Smooth muscle cell (in vitro differentiated cells): ENCODE measurements around the gene SLC2A13. TPM values are rescaled to one million over a fixed set of nuclear protein-coding genes. Genes with fewer than 3 reads are reported as not detected.

Experiments used
- DNase-seq: peaks from one replicate; lab custom pipeline; 2025; ENCODE audit not compliant: unreplicated experiment; lab: John Stamatoyannopoulos, UW
- H2AFZ ChIP-seq: fragments of 200-600 bp; sonication (generic); 2 replicates; pipeline ENCODE4 v1.6.0; 2016; ENCODE audit warnings: antibody characterized with exemption, low read depth, mild to moderate bottlenecking
- H3F3A ChIP-seq: fragments of 200-600 bp; sonication (generic); 2 replicates; pipeline ENCODE4 v1.6.0; 2017; ENCODE audit warnings: antibody characterized with exemption, low read depth
- H3K27ac ChIP-seq: fragments of 200-600 bp; sonication (generic); 2 replicates; pipeline ENCODE4 v1.5.1; 2016; ENCODE audit warnings: low read depth, mild to moderate bottlenecking
- H3K27me3 ChIP-seq: fragments of 200-600 bp; sonication (generic); 2 replicates; pipeline ENCODE4 v1.6.1; 2016; ENCODE audit warnings: low read depth, mild to moderate bottlenecking
- H3K36me3 ChIP-seq: fragments of 200-600 bp; sonication (generic); 2 replicates; pipeline ENCODE4 v1.5.1; 2016; ENCODE audit warnings: low read depth
- H3K4me1 ChIP-seq: fragments of 200-600 bp; sonication (generic); 2 replicates; pipeline ENCODE4 v1.5.1; 2016; ENCODE audit warnings: low read depth
- H3K4me2 ChIP-seq: fragments of 200-600 bp; sonication (generic); 2 replicates; pipeline ENCODE4 v1.6.0; 2016; ENCODE audit warnings: mild to moderate bottlenecking
- H3K4me3 ChIP-seq: fragments of 200-600 bp; sonication (generic); 2 replicates; pipeline ENCODE4 v1.5.1; 2016; ENCODE audit warnings: mild to moderate bottlenecking
- H3K79me2 ChIP-seq: fragments of 200-600 bp; sonication (generic); 2 replicates; pipeline ENCODE4 v1.6.0; 2016; ENCODE audit warnings: low read depth, mild to moderate bottlenecking
- H3K9ac ChIP-seq: fragments of 200-600 bp; sonication (generic); 2 replicates; pipeline ENCODE4 v1.6.0; 2016; ENCODE audit warnings: low read depth
- H3K9me3 ChIP-seq: fragments of 200-600 bp; sonication (generic); replicated peaks from 2 replicates; pipeline ENCODE4 v1.5.1; 2016; ENCODE audit warnings: low read depth
- H4K20me1 ChIP-seq: fragments of 200-600 bp; sonication (generic); 2 replicates; pipeline ENCODE4 v1.6.0; 2016; ENCODE audit warnings: low read depth
- CTCF ChIP-seq: fragments of 200-600 bp; sonication (generic); IDR thresholded peaks from 2 replicates; pipeline ENCODE4 v1.5.1; 2017; ENCODE audit warnings: borderline replicate concordance, mild to moderate bottlenecking, antibody characterized with exemption; ENCODE audit not compliant: insufficient read depth, poor library complexity, severe bottlenecking
- WGBS: methylation state at CpG from one replicate; pipeline ENCODE4 v1.1.7; 2016; ENCODE audit warnings: low lambda C conversion rate; 5-methylcytosine and 5-hydroxymethylcytosine counted together
- polyA plus RNA-seq: library from polyadenylated mRNA; unstranded; fragments of >200 nt; fragmentation: Nextera tagmentation; extraction: Ambion mirVana; gene quantifications from 2 replicates; pipeline ENCODE4 v1.2.1, GENCODE V29; 2016
- total RNA-seq: library from RNA; depleted of rRNA; stranded (reverse); fragments of >200 nt; gene quantifications from 2 replicates; pipeline ENCODE4 v1.2.3, GENCODE V29; 2014

Gene SLC2A13
- total and polyA plus RNA-seq, 2 experiments from 2014 or later: 9.6 to 27.4 TPM

DNA sequence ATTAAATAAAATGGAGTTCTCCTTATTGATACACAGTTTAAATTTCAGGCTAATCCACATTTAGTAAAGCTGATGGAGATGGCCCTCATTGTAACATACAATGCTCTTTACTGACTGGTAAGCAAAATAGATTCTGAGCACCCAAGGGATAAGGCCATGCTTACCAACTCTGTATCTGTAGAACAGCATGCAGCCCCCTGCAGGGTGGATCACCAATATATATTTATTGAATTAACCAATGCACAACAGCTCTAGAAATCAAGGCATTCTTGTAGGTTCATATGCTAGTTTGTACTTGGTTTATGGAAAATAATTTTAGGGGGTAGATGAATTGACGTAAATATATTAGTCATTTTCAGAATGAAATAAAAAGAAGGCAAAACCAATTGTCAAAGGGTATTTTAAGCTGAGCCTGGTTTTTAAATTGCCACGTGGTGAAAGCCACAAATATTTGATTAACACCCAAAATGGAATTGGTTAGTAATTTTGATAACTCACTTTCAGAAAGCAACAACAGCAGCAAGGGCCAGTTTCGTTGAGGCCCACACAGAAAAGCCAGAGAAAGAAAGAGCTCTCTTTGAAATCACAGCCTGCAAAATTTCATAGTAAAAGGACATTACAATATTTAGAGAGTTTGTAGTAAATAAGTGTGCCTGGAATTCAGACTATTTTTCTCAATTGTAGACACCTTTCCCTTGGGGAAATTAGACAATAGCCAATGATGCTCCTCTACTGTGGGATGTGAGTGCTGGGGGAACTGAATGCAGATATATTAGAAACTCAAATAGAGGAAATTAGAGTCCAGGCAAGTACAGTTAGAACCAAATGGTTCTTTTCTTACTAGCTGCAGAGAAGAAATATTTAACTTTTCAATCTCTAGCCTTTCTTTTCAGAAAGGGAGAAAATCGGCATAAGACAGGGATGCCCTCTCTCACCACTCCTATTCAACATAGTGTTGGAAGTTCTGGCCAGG lies 270.1 kb downstream of the SLC2A13 start:
- Histone ChIP-seq H3K27me3 (no peaks in the 10 kb centered on the region), H3K9me3 (no peaks in the 10 kb centered on the region)
- no peak for DNase-seq

DNA sequence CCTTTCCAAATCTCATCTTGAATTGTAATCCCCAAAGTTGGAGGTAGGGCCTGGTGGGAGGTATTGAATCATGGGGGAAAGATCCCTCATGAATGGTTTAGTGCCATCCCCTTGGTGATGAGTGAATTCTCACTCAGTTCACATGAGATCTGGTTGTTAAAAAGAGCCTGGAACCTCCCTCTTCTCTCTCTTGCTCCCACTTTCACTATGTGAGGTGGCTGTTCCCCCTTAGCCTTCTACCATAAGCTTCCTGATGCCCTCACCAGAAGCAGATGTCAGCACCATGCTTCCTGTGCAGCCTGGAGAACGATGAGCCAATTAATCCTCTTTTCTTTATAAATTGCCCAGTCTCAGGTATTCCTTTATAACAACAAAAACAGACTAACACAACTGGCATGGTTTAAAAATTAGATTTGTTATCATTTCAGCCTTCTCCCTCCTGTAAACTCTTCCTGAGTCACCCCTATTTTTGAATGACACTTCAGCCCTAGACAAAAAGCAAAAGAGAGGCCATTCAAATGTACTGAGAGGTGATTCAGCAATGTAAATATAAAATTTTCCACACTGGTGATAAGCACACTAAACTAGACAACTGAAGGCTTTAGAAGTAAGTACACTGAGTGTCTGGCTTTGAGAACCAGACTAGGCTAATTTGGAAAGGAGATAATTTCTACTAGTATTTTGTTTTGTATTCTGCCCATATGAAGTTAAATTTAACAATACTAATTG lies 274.1 kb downstream of the SLC2A13 start:
- Histone ChIP-seq H3K9ac (peak overlapping the region; percentile 12), H3K36me3 (no peaks in the 10 kb centered on the region), H3K79me2 (no peaks in the 10 kb centered on the region), H3K27ac (peak overlapping the region; percentile 73), H2AFZ (no peak overlapping the region), H3K4me1 (no peaks in the 10 kb centered on the region), H3F3A (no peaks in the 10 kb centered on the region), H3K9me3 (no peaks in the 10 kb centered on the region), H3K4me2 (peak overlapping the region; percentile 69), H4K20me1 (no peaks in the 10 kb centered on the region), H3K27me3 (no peaks in the 10 kb centered on the region), H3K4me3 (no peak overlapping the region)
- DNase-seq: no peak
- TF ChIP-seq CTCF: no peak
- WGBS: 21% methylated on average over 1 of the region's 1 CpG

More for the DNA sequence above, 270.1 kb downstream of the SLC2A13 start:
- Histone ChIP-seq H3K27ac (no peak overlapping the region), H2AFZ (no peak overlapping the region), H3K79me2 (no peaks in the 10 kb centered on the region), H3K4me3 (no peak overlapping the region), H3K36me3 (no peaks in the 10 kb centered on the region), H3K4me2 (no peak overlapping the region), H3F3A (no peaks in the 10 kb centered on the region), H3K9ac (no peak overlapping the region), H3K4me1 (no peaks in the 10 kb centered on the region), H4K20me1 (no peaks in the 10 kb centered on the region)
- TF ChIP-seq CTCF: no peak
- 90% methylated on average over 4 of the region's 4 CpGs for WGBS

GRCh38 chr12:39830852-39831520 lies 274.9 kb downstream of the SLC2A13 start:
- WGBS: 95% methylated on average over 5 of the region's 5 CpGs
- H3K4me2 ChIP-seq: peak overlapping the region; percentile 69
- no peaks in the 10 kb centered on the region for H3K4me1 ChIP-seq
- H3K9me3 ChIP-seq: no peaks in the 10 kb centered on the region
- no peak overlapping the region for H3K4me3 ChIP-seq
- no peak for TF ChIP-seq CTCF
- H2AFZ ChIP-seq: no peak overlapping the region
- H3K36me3 ChIP-seq: no peaks in the 10 kb centered on the region
- H3K27me3 ChIP-seq: no peaks in the 10 kb centered on the region
- no peaks in the 10 kb centered on the region for H3K79me2 ChIP-seq
- no peak for DNase-seq
- H4K20me1 ChIP-seq: no peaks in the 10 kb centered on the region
- peak overlapping the region; percentile 73 for H3K27ac ChIP-seq
- no peaks in the 10 kb centered on the region for H3F3A ChIP-seq
- peak overlapping the region; percentile 12 for H3K9ac ChIP-seq
